ENCODE measurements around the gene PPID. TPM values are rescaled to one million over a fixed set of nuclear protein-coding genes. Genes with fewer than 3 reads are reported as not detected.
"Not testable (repeated sequence)": the region's sequence is repeated elsewhere in the genome, so short reads cannot be mapped to it uniquely, and the experiment has no call there.

PPID gene
- total RNA-seq, 1 donor from 2014 or later: 40.6 TPM

DNA sequence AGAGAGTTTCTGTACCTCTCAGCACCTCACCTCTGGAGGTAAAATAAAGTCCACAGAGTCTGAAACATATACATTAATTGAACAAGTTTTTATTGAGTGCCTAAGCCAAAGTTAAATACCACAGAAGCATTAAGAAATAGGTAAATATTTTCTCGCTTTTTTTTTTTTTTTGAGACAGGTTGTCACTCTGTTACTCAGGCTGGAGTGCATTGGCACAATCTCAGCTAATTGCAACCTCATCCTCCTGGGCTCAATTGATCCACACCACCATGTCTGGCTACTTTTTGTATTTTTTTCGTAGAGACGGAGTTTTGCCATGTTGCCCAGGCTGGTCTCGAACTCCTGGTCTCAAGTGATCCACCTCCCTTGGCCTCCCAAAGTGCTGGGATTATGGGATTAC, 35.5 kb upstream of the PPID start:
- TF ChIP-seq, protein P1, sequence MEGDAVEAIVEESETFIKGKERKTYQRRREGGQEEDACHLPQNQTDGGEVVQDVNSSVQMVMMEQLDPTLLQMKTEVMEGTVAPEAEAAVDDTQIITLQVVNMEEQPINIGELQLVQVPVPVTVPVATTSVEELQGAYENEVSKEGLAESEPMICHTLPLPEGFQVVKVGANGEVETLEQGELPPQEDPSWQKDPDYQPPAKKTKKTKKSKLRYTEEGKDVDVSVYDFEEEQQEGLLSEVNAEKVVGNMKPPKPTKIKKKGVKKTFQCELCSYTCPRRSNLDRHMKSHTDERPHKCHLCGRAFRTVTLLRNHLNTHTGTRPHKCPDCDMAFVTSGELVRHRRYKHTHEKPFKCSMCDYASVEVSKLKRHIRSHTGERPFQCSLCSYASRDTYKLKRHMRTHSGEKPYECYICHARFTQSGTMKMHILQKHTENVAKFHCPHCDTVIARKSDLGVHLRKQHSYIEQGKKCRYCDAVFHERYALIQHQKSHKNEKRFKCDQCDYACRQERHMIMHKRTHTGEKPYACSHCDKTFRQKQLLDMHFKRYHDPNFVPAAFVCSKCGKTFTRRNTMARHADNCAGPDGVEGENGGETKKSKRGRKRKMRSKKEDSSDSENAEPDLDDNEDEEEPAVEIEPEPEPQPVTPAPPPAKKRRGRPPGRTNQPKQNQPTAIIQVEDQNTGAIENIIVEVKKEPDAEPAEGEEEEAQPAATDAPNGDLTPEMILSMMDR (conservative IDR thresholded peaks at IDR 0.05): no peak
- H3K4me3 Mint-ChIP-seq: no peak overlapping the region

DNA sequence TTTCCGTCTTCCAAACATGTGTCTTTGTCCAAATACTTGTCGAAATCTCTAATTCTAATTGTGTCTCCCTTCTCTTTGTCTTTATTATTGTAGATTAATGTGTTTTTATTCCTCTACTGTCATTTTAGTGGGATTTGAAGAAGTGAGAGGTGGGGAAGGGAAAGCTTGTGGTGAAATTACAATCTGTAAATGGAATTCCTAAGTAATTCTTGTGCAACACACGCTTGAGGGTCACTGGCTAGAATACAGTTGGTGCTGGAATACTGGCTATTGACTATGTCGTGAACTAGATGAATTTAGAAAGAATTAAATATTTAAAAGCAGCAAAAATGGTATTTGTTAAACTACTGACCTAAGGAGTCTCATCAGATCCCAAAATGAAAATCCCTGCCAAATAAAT, 34.9 kb upstream of the PPID start:
- Mint-ChIP-seq H3K4me3 (no peak overlapping the region), H3K4me1 (ENCODE audit: unreplicated experiment) (no peaks in the 10 kb centered on the region), H3K36me3 (no peaks in the 10 kb centered on the region), H3K9me3 (no peaks in the 10 kb centered on the region), H3K27ac (no peak overlapping the region), H3K27me3 (no peaks in the 10 kb centered on the region)
- no peak for DNase-seq (ENCODE audit: extremely low spot score, unreplicated experiment)
- TF ChIP-seq, protein P1 (conservative IDR thresholded peaks at IDR 0.05): no peak

More for the DNA sequence above, 35.5 kb upstream of the PPID start:
- Mint-ChIP-seq H3K27ac (no peak overlapping the region), H3K36me3 (no peaks in the 10 kb centered on the region), H3K4me1 (ENCODE audit: unreplicated experiment) (no peaks in the 10 kb centered on the region), H3K9me3 (no peaks in the 10 kb centered on the region), H3K27me3 (no peaks in the 10 kb centered on the region)
- DNase-seq (ENCODE audit: extremely low spot score, unreplicated experiment): no peak

GRCh38 chr4:158756588-158756987, 33.4 kb upstream of the PPID start:
- Mint-ChIP-seq H3K27ac (no peak overlapping the region), H3K4me1 (ENCODE audit: unreplicated experiment) (no peaks in the 10 kb centered on the region), H3K27me3 (no peaks in the 10 kb centered on the region), H3K4me3 (no peak overlapping the region), H3K9me3 (no peaks in the 10 kb centered on the region), H3K36me3 (no peaks in the 10 kb centered on the region)
- TF ChIP-seq, protein P1 (conservative IDR thresholded peaks at IDR 0.05): no peak
- no peak for DNase-seq (ENCODE audit: extremely low spot score, unreplicated experiment)

DNA sequence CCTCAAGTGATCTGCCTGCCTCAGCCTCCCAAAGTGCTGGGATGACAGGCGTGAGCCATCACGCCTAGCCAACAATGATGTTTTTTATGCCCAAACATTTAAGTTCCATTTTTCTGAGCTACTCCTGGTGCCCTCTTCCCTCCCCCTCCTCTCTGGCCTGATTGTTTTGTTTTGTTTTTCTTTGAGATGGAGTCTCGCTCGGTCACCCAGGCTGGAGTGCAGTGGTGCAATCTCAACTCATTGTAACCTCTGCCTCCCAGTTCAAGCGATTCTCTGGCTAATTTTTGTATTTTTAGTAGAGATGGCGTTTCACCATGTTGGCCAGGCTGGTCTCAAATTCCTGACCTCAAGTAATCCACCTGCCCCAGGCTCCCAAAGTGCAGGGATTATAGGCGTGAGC, 32.6 kb upstream of the PPID start:
- H3K27ac Mint-ChIP-seq; H3K4me3 Mint-ChIP-seq; H3K27me3 Mint-ChIP-seq; H3K36me3 Mint-ChIP-seq; DNase-seq (ENCODE audit: extremely low spot score, unreplicated experiment); H3K9me3 Mint-ChIP-seq; H3K4me1 Mint-ChIP-seq (ENCODE audit: unreplicated experiment): not testable (repeated sequence)

DNA sequence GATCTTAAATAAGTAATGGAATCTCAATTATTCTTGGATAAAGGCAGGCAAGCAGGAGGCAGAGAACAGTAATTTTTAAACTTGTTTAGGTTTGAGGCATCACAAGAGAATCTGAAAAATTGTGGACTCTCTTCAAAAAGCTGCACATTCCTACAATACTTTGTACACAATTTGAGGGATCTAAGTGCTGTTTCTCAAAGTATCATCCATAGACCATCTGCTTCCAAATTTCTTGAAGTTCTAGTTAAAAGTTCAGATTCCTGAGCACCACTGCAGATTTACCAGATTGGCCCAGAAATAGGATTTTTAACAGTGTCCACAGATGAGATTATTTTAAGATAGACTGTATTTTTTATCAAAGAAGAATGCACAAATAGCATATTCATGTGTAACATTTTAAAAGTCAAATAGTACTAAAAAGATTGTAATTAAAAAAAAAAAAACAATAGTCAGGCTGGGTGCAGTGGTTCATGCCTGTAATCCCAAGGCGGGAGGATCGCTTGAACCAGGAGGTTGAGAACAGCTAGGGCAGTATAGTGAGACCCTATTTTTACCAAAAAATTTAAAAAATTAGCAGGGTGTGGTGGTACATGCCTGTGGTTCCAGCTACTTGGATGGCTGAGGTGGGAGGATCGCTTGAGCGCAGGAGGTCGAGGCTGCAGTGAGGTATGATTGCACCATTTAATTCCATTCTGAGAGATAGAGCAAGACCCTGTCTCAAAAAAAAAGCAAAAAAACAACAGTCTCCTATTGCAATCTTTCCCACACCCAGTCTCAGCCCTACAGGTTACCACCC, 31.4 kb upstream of the PPID start:
- H3K4me1 Mint-ChIP-seq (ENCODE audit: unreplicated experiment): no peaks in the 10 kb centered on the region
- no peaks in the 10 kb centered on the region for H3K27me3 Mint-ChIP-seq
- H3K27ac Mint-ChIP-seq: no peak overlapping the region
- no peak overlapping the region for H3K4me3 Mint-ChIP-seq
- TF ChIP-seq, protein P1 (conservative IDR thresholded peaks at IDR 0.05): no peak
- H3K9me3 Mint-ChIP-seq: no peaks in the 10 kb centered on the region
- no peaks in the 10 kb centered on the region for H3K36me3 Mint-ChIP-seq
- no peak for DNase-seq (ENCODE audit: extremely low spot score, unreplicated experiment)

DNA sequence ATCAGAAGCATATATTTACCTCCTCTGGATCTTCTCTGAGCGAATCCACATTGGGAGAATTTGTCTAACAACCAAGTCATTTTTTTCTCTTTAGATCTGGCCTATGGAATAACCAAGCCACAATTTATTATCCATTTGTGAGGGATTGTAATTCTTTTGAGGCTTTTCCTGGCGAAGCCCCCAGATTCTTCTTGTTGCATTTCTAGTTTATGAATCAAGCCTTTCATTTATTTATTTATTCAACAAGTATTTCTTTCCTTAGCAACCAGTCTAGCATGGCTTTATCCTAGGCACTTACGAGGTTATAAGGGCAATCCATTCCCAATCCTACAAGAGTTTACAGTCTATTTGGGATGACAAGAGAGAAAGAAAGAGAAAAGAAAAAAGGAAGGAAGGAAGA, 27.2 kb upstream of the PPID start:
- no peak for DNase-seq (ENCODE audit: extremely low spot score, unreplicated experiment)
- TF ChIP-seq, protein P1 (conservative IDR thresholded peaks at IDR 0.05): no peak
- Mint-ChIP-seq H3K4me3 (no peak overlapping the region), H3K36me3 (no peaks in the 10 kb centered on the region), H3K27ac (no peak overlapping the region), H3K9me3 (no peaks in the 10 kb centered on the region), H3K27me3 (no peaks in the 10 kb centered on the region), H3K4me1 (ENCODE audit: unreplicated experiment) (no peaks in the 10 kb centered on the region)

DNA sequence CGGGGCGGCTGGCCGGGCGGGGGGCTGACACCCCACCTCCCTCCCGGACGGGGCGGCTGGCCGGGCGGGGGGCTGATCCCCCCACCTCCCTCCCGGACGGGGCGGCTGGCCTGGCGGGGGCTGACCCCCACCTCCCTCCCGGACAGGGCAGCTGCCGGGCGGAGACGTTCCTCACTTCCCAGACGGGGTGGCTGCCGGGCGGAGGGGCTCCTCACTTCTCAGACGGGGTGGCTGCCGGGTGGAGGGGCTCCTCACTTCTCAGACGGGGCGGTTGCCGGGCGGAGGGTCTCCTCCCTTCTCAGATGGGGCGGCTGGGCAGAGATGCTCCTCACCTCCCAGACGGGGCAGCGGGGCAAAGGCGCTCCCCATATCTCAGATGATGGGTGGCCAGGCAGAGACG, 23.3 kb upstream of the PPID start:
- not testable (repeated sequence) for DNase-seq (ENCODE audit: extremely low spot score, unreplicated experiment); H3K36me3 Mint-ChIP-seq; H3K4me1 Mint-ChIP-seq (ENCODE audit: unreplicated experiment); H3K4me3 Mint-ChIP-seq; H3K27ac Mint-ChIP-seq; H3K27me3 Mint-ChIP-seq; H3K9me3 Mint-ChIP-seq

All from type B pancreatic cell (in vitro differentiated cells).